ENCODE measurements around the gene C2CD4D.

GRCh38 chr1:151817353-151817730 lies 22.3 kb downstream of the C2CD4D start:
- no peak for TF ChIP-seq REST (IDR thresholded peaks at IDR 0.05; ENCODE audit: insufficient read depth in 1 of 2, low read depth in 2 of 2, low read length in 2 of 2)
- no peak for TF ChIP-seq POLR2AphosphoS5 (IDR thresholded peaks at IDR 0.05; ENCODE audit: low read depth, low read length)
- TF ChIP-seq TAF1 (IDR thresholded peaks at IDR 0.05; ENCODE audit: borderline replicate concordance, insufficient read depth, low read length): no peak
- TF ChIP-seq SIN3A (IDR thresholded peaks at IDR 0.05; ENCODE audit: borderline replicate concordance, insufficient read depth, low read length): no peak
